ENCODE data around the gene NAA80.

DNA sequence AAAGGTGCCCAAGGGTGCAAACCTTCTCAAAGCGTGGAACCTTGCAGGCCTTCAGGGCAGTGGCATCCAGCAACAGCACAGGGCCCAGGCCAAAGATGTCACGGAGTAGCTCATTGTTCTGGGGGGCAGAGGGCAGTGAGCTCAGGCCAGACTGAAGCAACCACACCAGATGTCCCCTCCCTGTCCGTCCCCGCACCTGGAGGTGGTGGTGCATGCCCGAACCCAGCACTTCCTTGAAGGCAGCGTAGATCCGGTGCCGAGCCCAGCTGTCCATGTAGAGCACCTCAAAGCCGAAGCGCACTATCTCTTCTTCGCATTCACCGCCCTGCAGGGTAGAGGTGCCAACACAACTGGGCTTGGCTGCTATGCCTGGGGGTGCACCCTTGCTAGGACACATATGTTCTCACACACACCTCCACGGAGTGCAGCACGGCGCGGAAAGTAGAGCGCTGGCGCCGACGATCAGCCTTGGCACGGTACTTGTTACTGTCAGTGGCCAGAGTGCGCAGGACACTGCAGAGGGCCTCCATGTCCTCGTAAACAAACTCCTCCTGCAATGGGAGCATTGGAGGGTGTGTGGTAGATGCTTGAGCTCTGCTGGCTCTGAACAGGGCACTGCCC lies 10.7 kb downstream of the NAA80 start:
- TF ChIP-seq, protein P1, sequence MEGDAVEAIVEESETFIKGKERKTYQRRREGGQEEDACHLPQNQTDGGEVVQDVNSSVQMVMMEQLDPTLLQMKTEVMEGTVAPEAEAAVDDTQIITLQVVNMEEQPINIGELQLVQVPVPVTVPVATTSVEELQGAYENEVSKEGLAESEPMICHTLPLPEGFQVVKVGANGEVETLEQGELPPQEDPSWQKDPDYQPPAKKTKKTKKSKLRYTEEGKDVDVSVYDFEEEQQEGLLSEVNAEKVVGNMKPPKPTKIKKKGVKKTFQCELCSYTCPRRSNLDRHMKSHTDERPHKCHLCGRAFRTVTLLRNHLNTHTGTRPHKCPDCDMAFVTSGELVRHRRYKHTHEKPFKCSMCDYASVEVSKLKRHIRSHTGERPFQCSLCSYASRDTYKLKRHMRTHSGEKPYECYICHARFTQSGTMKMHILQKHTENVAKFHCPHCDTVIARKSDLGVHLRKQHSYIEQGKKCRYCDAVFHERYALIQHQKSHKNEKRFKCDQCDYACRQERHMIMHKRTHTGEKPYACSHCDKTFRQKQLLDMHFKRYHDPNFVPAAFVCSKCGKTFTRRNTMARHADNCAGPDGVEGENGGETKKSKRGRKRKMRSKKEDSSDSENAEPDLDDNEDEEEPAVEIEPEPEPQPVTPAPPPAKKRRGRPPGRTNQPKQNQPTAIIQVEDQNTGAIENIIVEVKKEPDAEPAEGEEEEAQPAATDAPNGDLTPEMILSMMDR (IDR thresholded peaks at IDR 0.05): no peak
- no peak for TF ChIP-seq POLR2A (IDR thresholded peaks at IDR 0.05)
- no peak for TF ChIP-seq EP300 (IDR thresholded peaks at IDR 0.05)
